ENCODE measurements around the gene ENO1. TPM values are rescaled to one million over a fixed set of nuclear protein-coding genes. Genes with fewer than 3 reads are reported as not detected.
"Not testable (repeated sequence)": the region's sequence is repeated elsewhere in the genome, so short reads cannot be mapped to it uniquely, and the experiment has no call there.

The ENO1 gene
- total and polyA plus RNA-seq, 8 donors, result 206 to 577 (median 350) TPM

GRCh38 chr1:8889925-8890785 is 11.7 kb upstream of the ENO1 start:
- peak overlapping the region in 1 of 4 donors; percentile 5 for H3K4me3 ChIP-seq
- no peaks in the 10 kb centered on the region for H3K9me3 ChIP-seq
- H3K36me3 ChIP-seq, result no peaks in the 10 kb centered on the region
- H3K4me1 ChIP-seq, result peaks cover 0 to 15% (median 13%) of the 10 kb centered on the region in 4 donors
- 31 to 43% (median 33%) methylated on average over 17 to 18 of the region's 18 CpGs for WGBS, 5 donors
- H3K27ac ChIP-seq, result peak overlapping the region in 3 of 5 donors; percentile 33 to 66 (median 39)
- DNase-seq, result peak; percentile 47 to 84
- TF ChIP-seq POLR2A (IDR thresholded peaks at IDR 0.05), result no peak
- peak in 1 of 3 donors; percentile 31 for TF ChIP-seq POLR2AphosphoS5 (IDR thresholded peaks at IDR 0.05)
- intact Hi-C loops (cut with DNase I; ENCODE audit: low total_unique reads), result no loop called here
- no peaks in the 10 kb centered on the region for H3K27me3 ChIP-seq

- intact Hi-C loops (cut with DNase I; ENCODE audit: low total_unique reads), result no loop called here
- peak overlapping the region in 2 of 5 donors; percentile 39 to 66 for H3K27ac ChIP-seq
- H3K36me3 ChIP-seq, result no peaks in the 10 kb centered on the region
- TF ChIP-seq CTCF (IDR thresholded peaks at IDR 0.05) (no peak), EP300 (IDR thresholded peaks at IDR 0.05) (no peak), POLR2AphosphoS5 (IDR thresholded peaks at IDR 0.05) (no peak), POLR2A (IDR thresholded peaks at IDR 0.05) (no peak)
- 74 to 83% (median 80%) methylated on average over 11 of the region's 11 CpGs for WGBS, 5 donors
- no peak for DNase-seq
- peaks cover 0 to 15% (median 13%) of the 10 kb centered on the region in 4 donors for H3K4me1 ChIP-seq
- H3K27me3 ChIP-seq, result no peaks in the 10 kb centered on the region
- H3K9me3 ChIP-seq, result no peaks in the 10 kb centered on the region
- H3K4me3 ChIP-seq, result no peak overlapping the region
Observed at GRCh38 chr1:8889103-8889846, 10.8 kb upstream of the ENO1 start.

GRCh38 chr1:8886589-8886988 is 8.1 kb upstream of the ENO1 start:
- Histone ChIP-seq H3K27ac (no peak overlapping the region), H3K36me3 (no peaks in the 10 kb centered on the region), H3K4me3 (no peak overlapping the region), H3K9me3 (no peaks in the 10 kb centered on the region), H3K27me3 (no peaks in the 10 kb centered on the region), H3K4me1 (peaks cover 0 to 15% (median 13%) of the 10 kb centered on the region in 4 donors)
- 93 to 100% (median 97%) methylated on average over 2 of the region's 2 CpGs for WGBS, 5 donors
- TF ChIP-seq EP300 (IDR thresholded peaks at IDR 0.05), result no peak
- TF ChIP-seq POLR2AphosphoS5 (IDR thresholded peaks at IDR 0.05), result no peak
- TF ChIP-seq POLR2A (IDR thresholded peaks at IDR 0.05), result no peak
- intact Hi-C loops (cut with DNase I; ENCODE audit: low total_unique reads), result no loop called here
- DNase-seq, result no peak

- H3K27me3 ChIP-seq; H3K4me3 ChIP-seq; H3K9me3 ChIP-seq; DNase-seq; intact Hi-C loops (cut with DNase I; ENCODE audit: low total_unique reads); H3K36me3 ChIP-seq; H3K27ac ChIP-seq: not testable (repeated sequence)
- H3K4me1 ChIP-seq, result peaks cover 0 to 16% (median 13%) of the 10 kb centered on the region in 4 donors
- whole genome bisulfite sequencing, 5 donors, result 89 to 95% (median 94%) methylated on average over 9 of the region's 9 CpGs
Observed at GRCh38 chr1:8886031-8886524, 7.6 kb upstream of the ENO1 start.

GRCh38 chr1:8884105-8884504 is 5.6 kb upstream of the ENO1 start:
- WGBS, 5 donors, result 83 to 92% (median 87%) methylated on average over 13 of the region's 13 CpGs
- H3K4me1 ChIP-seq, result peaks cover 6 to 22% (median 15%) of the 10 kb centered on the region in 4 donors
- DNase-seq; intact Hi-C loops (cut with DNase I; ENCODE audit: low total_unique reads); H3K36me3 ChIP-seq; H3K27ac ChIP-seq; H3K4me3 ChIP-seq; H3K9me3 ChIP-seq; H3K27me3 ChIP-seq: not testable (repeated sequence)

GRCh38 chr1:8883491-8883890 is 5.0 kb upstream of the ENO1 start:
- Histone ChIP-seq H3K4me3 (no peak overlapping the region), H3K4me1 (peaks cover 5 to 23% (median 18%) of the 10 kb centered on the region in 4 donors), H3K9me3 (no peaks in the 10 kb centered on the region), H3K36me3 (no peaks in the 10 kb centered on the region), H3K27me3 (no peaks in the 10 kb centered on the region), H3K27ac (no peak overlapping the region)
- intact Hi-C loops (cut with DNase I; ENCODE audit: low total_unique reads), result no loop called here
- WGBS, 5 donors, result 37 to 58% (median 49%) methylated on average over 3 of the region's 3 CpGs
- no peak for DNase-seq
- TF ChIP-seq EP300 (IDR thresholded peaks at IDR 0.05) (no peak), POLR2AphosphoS5 (IDR thresholded peaks at IDR 0.05) (no peak), CTCF (IDR thresholded peaks at IDR 0.05) (no peak), POLR2A (IDR thresholded peaks at IDR 0.05) (no peak)

All from stomach (tissue), 9 donors.